ENCODE results near the gene TMEM258. TPM values are rescaled to one million over a fixed set of nuclear protein-coding genes. Genes with fewer than 3 reads are reported as not detected.

The TMEM258 gene
- total RNA-seq, 2 donors from 2014 or later = 8.6 to 29.1 TPM

DNA sequence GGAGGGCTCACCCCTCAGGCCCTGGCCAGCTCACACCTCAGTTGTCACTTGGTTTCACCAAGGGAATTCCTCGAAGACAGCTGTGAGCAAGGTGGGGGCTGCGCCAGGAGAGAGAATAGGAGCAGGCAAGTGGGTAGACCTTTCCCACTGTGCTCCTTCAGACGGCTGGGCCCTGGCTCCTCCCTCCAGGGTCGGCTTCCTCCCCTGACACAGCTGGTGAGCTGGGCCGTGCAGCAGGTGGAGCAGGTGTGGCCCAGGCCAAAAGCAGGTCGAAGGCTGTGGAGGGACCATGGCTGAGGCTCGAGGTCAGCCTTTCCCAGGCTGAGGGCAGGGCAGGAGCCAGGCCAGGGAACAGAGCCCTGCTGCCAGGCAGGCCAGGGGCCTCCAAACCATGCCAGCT is 52.4 kb downstream of the TMEM258 start:
- 48% methylated on average over 7 of the region's 7 CpGs; no CpG with 5 or more reads in 1 of the 2 donors for WGBS, 2 donors
- ATAC-seq (peak; percentile 10), DNase-seq (peak in 1 of 4 donors; percentile 59)
- H3K4me3 ChIP-seq = no peak overlapping the region
- intact Hi-C loops (cut with DNase I) = loop anchor here (5.0 kb wide), 1 partner anchor 42 kb away; no protein-coding TSS in a partner anchor
- no peaks in the 10 kb centered on the region for H3K27me3 ChIP-seq
- no peak for TF ChIP-seq POLR2A (IDR thresholded peaks at IDR 0.05)
- TF ChIP-seq, protein P1, sequence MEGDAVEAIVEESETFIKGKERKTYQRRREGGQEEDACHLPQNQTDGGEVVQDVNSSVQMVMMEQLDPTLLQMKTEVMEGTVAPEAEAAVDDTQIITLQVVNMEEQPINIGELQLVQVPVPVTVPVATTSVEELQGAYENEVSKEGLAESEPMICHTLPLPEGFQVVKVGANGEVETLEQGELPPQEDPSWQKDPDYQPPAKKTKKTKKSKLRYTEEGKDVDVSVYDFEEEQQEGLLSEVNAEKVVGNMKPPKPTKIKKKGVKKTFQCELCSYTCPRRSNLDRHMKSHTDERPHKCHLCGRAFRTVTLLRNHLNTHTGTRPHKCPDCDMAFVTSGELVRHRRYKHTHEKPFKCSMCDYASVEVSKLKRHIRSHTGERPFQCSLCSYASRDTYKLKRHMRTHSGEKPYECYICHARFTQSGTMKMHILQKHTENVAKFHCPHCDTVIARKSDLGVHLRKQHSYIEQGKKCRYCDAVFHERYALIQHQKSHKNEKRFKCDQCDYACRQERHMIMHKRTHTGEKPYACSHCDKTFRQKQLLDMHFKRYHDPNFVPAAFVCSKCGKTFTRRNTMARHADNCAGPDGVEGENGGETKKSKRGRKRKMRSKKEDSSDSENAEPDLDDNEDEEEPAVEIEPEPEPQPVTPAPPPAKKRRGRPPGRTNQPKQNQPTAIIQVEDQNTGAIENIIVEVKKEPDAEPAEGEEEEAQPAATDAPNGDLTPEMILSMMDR (IDR thresholded peaks at IDR 0.05) = no peak
- no peak overlapping the region for H3K27ac ChIP-seq
- no peaks in the 10 kb centered on the region for H3K4me1 ChIP-seq
- H3K9me3 ChIP-seq = no peaks in the 10 kb centered on the region
- peaks cover 0 to 20% of the 10 kb centered on the region in 2 donors for H3K36me3 ChIP-seq (replicated peaks in 1 of 2; ENCODE audit: insufficient read depth in 1 of 2, low read depth in 2 of 2)

DNA sequence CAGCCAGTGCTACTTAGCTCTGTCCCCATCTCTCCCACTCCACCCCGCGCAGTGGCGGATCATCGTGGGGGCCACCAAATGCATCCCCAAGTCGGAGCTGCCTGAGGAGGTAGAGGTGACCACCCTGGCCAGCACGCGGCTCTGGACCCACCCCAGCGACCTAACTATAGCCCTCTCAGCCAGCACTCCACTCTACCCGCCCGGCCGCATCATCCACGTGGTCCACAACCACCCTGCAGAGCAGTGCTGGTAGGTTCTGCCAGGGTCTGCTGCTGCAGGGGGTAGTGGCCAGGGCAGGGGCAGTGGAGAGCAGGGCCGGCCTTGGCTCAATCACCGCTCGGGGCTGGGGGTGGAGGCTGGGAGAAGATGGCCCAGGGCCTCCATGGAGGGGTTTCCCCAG is 53.0 kb downstream of the TMEM258 start:
- no peak overlapping the region for H3K27ac ChIP-seq
- H3K4me3 ChIP-seq = no peak overlapping the region
- no peaks in the 10 kb centered on the region for H3K27me3 ChIP-seq
- DNase-seq (no peak), ATAC-seq (no peak)
- TF ChIP-seq, protein P1 (IDR thresholded peaks at IDR 0.05) = no peak
- TF ChIP-seq POLR2A (IDR thresholded peaks at IDR 0.05) = no peak
- H3K36me3 ChIP-seq (replicated peaks in 1 of 2; ENCODE audit: insufficient read depth in 1 of 2, low read depth in 2 of 2) = peaks cover 0 to 21% of the 10 kb centered on the region in 2 donors
- no peaks in the 10 kb centered on the region for H3K9me3 ChIP-seq
- no peaks in the 10 kb centered on the region for H3K4me1 ChIP-seq
- 89 to 91% methylated on average over 7 to 14 of the region's 15 CpGs for WGBS, 2 donors
- intact Hi-C loops (cut with DNase I) = no loop called here

MicroRNAs encoded within 50 kb of the gene (microRNA counts, 767-probe panel; counts per million panel counts)
- microRNA hsa-miR-1908 (0 to 736 counts per million in 2 donors), microRNA hsa-miR-611 (0 to 736 counts per million in 2 donors)

Other genes with a start within 250 kb of the TMEM258 start
- 10 to 100 TPM in 1 of 2 donors, 1 to 10 TPM in 1; 8.6 to 12.2 TPM for gene SYT7, start 211.5 kb downstream of the TMEM258 start, total RNA-seq
- 1 to 10 TPM; 7.0 to 9.9 TPM for gene DAGLA, start 112.2 kb downstream of the TMEM258 start, total RNA-seq
- gene MYRF, start 40.0 kb downstream of the TMEM258 start, total RNA-seq = 10 to 100 TPM; 33.2 to 47.5 TPM
- gene FEN1, start 312 bp upstream of the TMEM258 start, total RNA-seq = 1 to 10 TPM; 2.6 to 3.4 TPM
- gene FADS1, start 24.4 kb upstream of the TMEM258 start, total RNA-seq = 1 to 10 TPM; 4.6 to 7.0 TPM
- gene FADS2, start 35.7 kb upstream of the TMEM258 start, total RNA-seq = 1 to 10 TPM; 2.0 to 4.4 TPM
- gene FADS3, start 98.9 kb upstream of the TMEM258 start, total RNA-seq = 10 to 100 TPM; 30.9 to 33.0 TPM
- 10 to 100 TPM in 1 of 2 donors, 1 to 10 TPM in 1; 5.4 to 11.5 TPM for gene RAB3IL1, start 125.0 kb upstream of the TMEM258 start, total RNA-seq
- 1 to 10 TPM; 1.6 to 2.6 TPM for gene BEST1, start 157.8 kb upstream of the TMEM258 start, total RNA-seq
- gene FTH1, start 175.0 kb upstream of the TMEM258 start, total RNA-seq = 1,000 to 10,000 TPM; 1,333 to 1,363 TPM

All from body of pancreas (tissue), 4 donors.